Gastrocnemius medialis (tissue), 4 donors: ENCODE measurements around the gene SHC3.

ENCODE experiments used
- POLR2A ChIP-seq, 2 donors: fragments of 450-650 bp; IDR thresholded peaks; one replicate each; pipeline ENCODE4 v1.6.1; 2017; ENCODE audit warnings: antibody characterized with exemption in 2 of 2, mild to moderate bottlenecking in 2 of 2, moderate library complexity in 2 of 2
- TF ChIP-seq, protein P1 (sequence below), 5 experiments: fragments of 450-650 bp in 3 of 5; fragments of 200-600 bp in 2 of 5; sonication (generic) in 2 of 5; IDR thresholded peaks in 4 of 5; conservative IDR thresholded peaks in 1 of 5; 1 replicate in 4 of 5; 2 replicates in 1 of 5; pipeline ENCODE4 v1.5.1; 2016 to 2019; ENCODE audit warnings: antibody characterized with exemption in 5 of 5, mild to moderate bottlenecking in 3 of 5, moderate library complexity in 3 of 5

- TF ChIP-seq, protein P1, sequence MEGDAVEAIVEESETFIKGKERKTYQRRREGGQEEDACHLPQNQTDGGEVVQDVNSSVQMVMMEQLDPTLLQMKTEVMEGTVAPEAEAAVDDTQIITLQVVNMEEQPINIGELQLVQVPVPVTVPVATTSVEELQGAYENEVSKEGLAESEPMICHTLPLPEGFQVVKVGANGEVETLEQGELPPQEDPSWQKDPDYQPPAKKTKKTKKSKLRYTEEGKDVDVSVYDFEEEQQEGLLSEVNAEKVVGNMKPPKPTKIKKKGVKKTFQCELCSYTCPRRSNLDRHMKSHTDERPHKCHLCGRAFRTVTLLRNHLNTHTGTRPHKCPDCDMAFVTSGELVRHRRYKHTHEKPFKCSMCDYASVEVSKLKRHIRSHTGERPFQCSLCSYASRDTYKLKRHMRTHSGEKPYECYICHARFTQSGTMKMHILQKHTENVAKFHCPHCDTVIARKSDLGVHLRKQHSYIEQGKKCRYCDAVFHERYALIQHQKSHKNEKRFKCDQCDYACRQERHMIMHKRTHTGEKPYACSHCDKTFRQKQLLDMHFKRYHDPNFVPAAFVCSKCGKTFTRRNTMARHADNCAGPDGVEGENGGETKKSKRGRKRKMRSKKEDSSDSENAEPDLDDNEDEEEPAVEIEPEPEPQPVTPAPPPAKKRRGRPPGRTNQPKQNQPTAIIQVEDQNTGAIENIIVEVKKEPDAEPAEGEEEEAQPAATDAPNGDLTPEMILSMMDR (IDR thresholded peaks at IDR 0.05 in 4 of 5, conservative IDR thresholded peaks at IDR 0.05 in 1 of 5) = no peak
- no peak for TF ChIP-seq POLR2A (IDR thresholded peaks at IDR 0.05)
These were observed 28.9 kb downstream of the SHC3 start for GRCh38 chr9:89149726-89150125.
